D341Med (cell line): ENCODE data around the gene GNG12.

Experiments
- DNase-seq: peaks from one replicate; pipeline ENCODE4 v3.0.0; 2012; ENCODE audit warnings: low spot score

The GNG12 gene

GRCh38 chr1:67814121-67814772 lies 19.0 kb downstream of the GNG12 start:
- no peak for DNase-seq

GRCh38 chr1:67812226-67812625 lies 21.0 kb downstream of the GNG12 start:
- DNase-seq = no peak

- no peak for DNase-seq
Observed at GRCh38 chr1:67811781-67812180, 21.5 kb downstream of the GNG12 start.

- no peak for DNase-seq
Observed at GRCh38 chr1:67809887-67810286, 23.4 kb downstream of the GNG12 start.

GRCh38 chr1:67807282-67807681 lies 26.0 kb downstream of the GNG12 start:
- DNase-seq = no peak

- DNase-seq = no peak
Observed at GRCh38 chr1:67804710-67805109, 28.6 kb downstream of the GNG12 start.

GRCh38 chr1:67803380-67804279 lies 29.6 kb downstream of the GNG12 start:
- no peak for DNase-seq

- no peak for DNase-seq
Observed at GRCh38 chr1:67802565-67802964, 30.7 kb downstream of the GNG12 start.

GRCh38 chr1:67801903-67802302 lies 31.4 kb downstream of the GNG12 start:
- DNase-seq = no peak

- no peak for DNase-seq
Observed at GRCh38 chr1:67795179-67795912, 37.9 kb downstream of the GNG12 start.

GRCh38 chr1:67793562-67793961 lies 39.7 kb downstream of the GNG12 start:
- DNase-seq = no peak

- no peak for DNase-seq
Observed at GRCh38 chr1:67792741-67793458, 40.4 kb downstream of the GNG12 start.

GRCh38 chr1:67792103-67792502 lies 41.2 kb downstream of the GNG12 start:
- no peak for DNase-seq

- no peak for DNase-seq
Observed at GRCh38 chr1:67791686-67792085, 41.6 kb downstream of the GNG12 start.

GRCh38 chr1:67791261-67791660 lies 42.0 kb downstream of the GNG12 start:
- DNase-seq = no peak

- no peak for DNase-seq
Observed at GRCh38 chr1:67790201-67790692, 43.0 kb downstream of the GNG12 start.

GRCh38 chr1:67789551-67789950 lies 43.7 kb downstream of the GNG12 start:
- no peak for DNase-seq

GRCh38 chr1:67788904-67789303 lies 44.4 kb downstream of the GNG12 start:
- DNase-seq = no peak

GRCh38 chr1:67788238-67788790 lies 45.0 kb downstream of the GNG12 start:
- DNase-seq = no peak

- DNase-seq = no peak
Observed at GRCh38 chr1:67787746-67788145, 45.5 kb downstream of the GNG12 start.
